ENCODE measurements around the gene ROBO3.

ROBO3 gene

GRCh38 chr11:124893781-124894401, 28.7 kb downstream of the ROBO3 start:
- no peak for DNase-seq

DNA sequence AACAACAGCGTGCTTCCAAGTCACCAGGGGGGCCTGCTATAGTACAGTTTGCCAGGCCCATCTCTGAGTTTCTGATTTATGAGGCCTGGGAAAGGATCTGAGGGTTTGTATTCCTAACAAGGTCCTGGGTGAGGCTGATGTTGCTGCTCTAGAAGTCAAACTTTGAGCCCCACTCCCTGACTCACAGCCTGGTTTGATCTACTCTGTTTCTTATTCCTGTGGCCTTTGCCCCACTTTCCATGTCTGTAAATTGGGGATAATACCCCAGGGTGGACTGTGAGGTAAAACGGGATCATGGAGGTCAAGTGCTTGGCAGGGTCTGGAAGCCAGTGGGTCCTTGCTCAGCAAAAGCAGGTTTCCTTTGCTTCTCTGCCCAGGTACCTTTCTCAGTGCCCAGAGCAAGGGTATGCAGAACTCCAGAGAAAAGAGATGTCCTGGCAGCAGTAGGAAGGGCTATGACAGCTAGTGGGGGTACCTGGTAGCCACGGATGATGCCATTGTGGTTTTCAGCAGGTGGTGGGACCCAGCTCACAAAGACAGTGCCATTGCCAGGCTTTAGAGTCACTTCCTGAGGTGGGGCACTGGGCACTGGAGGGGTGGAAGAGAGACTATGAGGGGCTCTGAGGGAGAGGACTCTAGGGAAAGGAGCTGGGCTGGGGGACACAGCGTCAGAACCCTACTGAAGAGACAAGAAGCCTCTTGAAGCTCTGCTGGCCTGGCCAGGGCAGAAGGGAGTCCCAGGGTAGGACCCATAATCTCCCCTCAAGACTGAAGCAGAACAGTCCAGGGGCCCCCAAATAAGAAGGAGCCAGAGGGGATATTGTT, 29.6 kb downstream of the ROBO3 start:
- no peak for DNase-seq

DNA sequence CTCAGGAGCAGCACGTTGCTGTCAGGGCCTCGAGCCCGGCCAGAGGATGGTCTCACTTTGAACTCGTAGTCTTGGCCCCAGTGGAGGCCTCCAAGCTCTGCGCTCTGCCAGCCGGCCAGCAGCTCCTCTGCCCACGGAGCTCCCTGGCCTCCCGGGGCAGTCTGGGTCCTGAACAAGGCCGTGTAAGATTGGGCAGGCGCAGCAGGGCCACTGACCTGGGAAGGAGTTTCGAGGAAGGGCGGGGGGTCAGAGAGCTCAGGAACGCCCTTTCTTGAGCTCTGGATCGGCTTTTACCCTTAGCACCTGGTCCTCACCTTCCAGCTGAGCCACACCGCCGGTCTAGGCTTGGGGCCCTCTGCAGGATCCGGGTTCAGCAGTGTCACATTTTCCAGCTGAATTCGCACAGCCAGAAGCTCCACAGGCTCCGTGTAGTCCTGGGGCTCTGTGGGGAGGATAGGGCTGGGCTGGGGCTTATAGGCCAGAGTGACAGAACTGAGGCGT, 30.3 kb downstream of the ROBO3 start:
- no peak for DNase-seq

DNA sequence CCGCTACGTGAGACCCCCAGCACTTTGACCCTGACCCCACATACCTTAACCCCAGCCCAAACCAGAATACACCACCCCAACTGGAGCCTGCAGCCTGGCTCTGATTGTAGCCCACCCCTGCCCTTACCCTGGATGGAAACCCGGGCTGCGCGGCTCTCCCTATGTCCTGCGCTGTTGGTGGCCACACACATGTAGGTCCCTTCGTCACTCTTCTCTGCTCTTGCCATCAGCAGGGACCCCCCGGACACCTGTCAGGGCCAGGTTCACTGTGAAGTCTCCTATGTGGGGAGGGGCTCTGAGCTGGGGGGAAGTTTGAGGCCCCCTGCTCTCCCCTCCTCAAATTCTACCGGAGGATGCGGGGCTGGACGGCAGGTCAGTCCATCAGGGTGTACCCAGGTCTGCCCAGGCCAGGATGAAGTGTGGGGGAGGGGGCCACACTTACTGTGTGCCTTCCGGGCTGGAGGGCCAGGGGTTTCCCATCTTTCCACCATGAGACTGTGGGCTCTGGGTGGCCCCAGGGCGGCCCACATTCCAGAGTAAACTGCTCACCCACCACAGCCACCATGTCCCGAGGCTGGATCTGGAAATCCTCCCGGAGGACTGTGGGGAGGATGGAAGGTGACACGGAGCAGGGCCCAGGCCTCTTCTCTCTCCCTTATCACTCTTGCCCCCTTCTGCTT, 31.0 kb downstream of the ROBO3 start:
- DNase-seq: no peak

GRCh38 chr11:124896821-124897391, 31.7 kb downstream of the ROBO3 start:
- no peak for DNase-seq

DNA sequence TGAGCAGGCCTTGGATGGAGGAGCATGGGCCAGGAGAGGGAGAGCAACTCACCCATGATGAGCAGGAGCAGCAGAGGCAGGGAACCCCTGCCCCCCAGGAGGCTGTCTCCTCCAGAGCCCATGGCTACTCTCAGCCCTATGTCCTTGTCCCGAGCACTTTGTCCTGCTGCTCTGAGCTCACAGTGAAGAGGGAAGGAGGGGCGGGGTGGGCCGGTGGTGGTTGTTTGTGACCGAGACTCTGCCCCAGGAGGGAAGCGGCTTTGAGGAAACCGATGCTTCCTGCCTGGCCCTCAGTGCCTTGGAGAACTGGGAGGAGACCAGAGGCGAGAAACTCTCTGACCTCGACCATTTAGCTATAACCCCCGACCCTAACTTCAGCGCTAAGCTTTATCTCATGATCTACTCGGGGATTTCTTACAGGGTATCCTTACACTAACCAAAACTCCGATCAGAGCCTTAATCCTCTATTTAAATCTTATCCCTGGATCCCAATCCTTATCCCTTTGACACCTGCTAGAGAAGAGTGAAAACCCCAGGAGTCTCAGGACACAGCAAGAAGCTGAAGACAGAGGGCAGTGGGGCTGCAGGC, 32.5 kb downstream of the ROBO3 start, which contains the start of gene ROBO4:
ROBO4 (minus strand) TSS at position 192 of the 589 bp plus-strand sequence; CDS start at position 122, 70 bp downstream.
- DNase-seq: no peak

DNA sequence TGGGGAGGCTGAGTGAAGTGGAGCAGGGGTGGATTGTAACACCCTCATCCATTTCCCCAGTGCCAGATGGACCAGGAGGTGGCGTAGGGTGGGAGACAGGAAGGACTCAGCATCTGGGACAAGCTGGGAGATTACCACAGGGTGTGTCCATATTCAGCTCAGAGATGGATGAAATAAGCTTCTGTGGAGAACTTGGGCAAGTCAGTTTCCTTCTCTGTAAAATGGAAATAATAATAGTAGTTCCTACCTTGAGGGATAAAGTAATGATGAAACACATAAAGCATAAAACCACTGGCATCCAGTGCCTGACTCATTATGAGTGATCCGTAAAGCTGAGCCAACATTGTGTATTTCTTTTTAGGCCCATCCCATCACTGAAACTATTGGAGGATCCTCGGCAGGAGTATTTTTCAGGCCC, 33.0 kb downstream of the ROBO3 start:
- DNase-seq: peak; percentile 79

- DNase-seq: no peak
Measured at GRCh38 chr11:124898711-124899110, 33.5 kb downstream of the ROBO3 start.

- DNase-seq: no peak
Measured at GRCh38 chr11:124899383-124900145, 34.3 kb downstream of the ROBO3 start.

GRCh38 chr11:124900464-124900863, 35.2 kb downstream of the ROBO3 start:
- peak; percentile 82 for DNase-seq

- no peak for DNase-seq
Measured at GRCh38 chr11:124902616-124903015, 37.4 kb downstream of the ROBO3 start.

- DNase-seq: no peak
Measured at GRCh38 chr11:124915541-124916369, 50.5 kb downstream of the ROBO3 start.

GRCh38 chr11:124916370-124916710, 51.1 kb downstream of the ROBO3 start:
- DNase-seq: no peak

- no peak for DNase-seq
Measured at GRCh38 chr11:124917115-124917637, 51.9 kb downstream of the ROBO3 start.

GRCh38 chr11:124918950-124919349, 53.7 kb downstream of the ROBO3 start, which contains the start of gene HEPN1:
TSS of gene HEPN1 (plus strand) at chr11:124919250.
- no peak for DNase-seq

DNA sequence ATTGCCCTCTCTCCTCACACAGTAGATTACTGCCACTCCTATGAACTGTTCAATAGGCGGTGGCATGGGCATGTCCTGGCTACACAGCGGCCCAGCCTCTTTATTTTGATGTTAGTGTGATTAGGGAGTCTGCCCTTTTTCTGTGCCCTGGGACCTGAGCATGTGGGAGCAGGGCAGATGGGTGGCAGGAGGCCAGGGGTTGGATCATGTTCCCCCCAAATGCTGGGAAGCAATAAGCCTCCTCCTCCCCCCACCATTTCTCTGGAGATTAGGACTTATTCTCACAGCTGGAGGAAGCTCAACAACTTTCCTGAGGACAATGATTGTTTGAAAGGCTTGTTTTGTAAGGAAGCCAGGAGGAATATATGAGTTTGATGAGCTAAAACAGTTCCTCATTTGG, 54.7 kb downstream of the ROBO3 start:
- no peak for DNase-seq

GRCh38 chr11:124920356-124920755, 55.1 kb downstream of the ROBO3 start:
- no peak for DNase-seq

DNA sequence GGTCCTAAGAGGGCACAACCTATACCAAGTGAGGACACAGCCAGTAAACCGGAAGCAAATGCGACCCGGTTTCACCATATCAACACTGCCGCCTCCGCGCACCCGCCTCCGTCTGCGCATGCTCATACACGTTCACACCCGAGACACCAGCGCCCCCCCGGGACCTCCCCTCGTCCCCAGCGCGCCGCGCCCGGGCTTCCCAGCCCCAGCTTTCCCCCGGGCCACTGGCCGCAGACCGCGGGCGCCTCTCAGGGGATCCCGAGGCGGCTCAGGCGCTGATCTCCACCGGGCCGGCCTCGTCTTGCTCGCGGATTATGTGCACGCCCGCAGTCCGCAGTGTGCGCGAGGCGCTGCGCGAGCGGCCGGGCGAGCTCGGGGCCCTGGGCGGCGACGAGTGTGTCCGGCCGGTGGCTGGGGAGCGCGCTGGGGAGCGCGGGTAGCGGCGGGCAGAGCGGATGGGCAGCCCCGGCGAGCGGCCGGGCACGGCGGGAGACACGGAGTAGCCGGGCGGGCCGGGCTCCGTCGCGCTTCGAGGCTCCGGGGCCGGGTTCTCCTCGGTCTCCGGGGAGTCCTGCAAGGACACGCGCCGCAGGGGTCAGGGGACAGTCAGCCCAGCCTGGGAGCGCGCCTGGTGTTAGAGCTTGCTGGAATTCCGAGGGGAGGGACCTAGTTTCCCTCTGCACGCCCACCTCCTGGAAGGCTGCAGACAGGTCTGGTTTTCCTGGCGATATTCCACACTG, 55.8 kb downstream of the ROBO3 start:
- DNase-seq: no peak

DNA sequence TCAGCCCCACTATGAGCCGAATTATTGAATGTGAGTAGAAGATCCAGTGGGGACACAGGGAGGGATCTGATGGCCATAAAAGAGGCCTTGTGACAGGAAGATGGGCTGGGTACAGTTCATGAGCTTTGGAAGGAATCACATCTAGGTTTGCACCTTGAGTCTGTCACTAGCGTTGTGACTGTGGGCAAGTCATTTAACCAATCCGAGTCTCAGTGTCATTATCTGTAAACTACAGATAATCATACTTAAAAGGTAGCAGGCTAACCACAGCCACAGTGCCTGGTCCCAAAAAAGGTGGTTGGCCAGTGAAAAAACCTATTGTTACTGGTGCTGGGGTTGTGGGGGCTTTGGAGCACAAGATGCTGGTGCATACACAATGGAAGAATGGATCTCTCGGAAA, 57.6 kb downstream of the ROBO3 start:
- no peak for DNase-seq

DNA sequence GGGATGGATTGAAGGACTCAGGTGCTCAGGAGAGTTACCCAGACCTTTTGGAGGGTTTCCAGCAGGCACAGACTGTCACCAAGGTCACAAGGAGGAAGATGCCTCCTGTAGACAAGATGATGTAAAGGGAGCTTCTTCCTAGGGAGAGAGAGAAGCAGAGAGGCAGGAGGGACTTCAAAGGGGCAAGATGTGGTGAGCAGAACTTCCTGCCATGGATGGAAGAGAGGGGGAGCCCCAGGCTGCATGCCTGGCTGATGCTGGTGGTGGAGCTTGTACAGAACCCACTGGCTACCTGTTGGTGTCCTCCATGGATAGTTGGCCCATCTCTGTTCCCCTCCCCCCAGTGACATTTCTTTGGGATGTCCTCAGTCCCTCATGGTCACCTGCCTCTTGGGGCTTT, 58.1 kb downstream of the ROBO3 start:
- DNase-seq: no peak

All from amniotic stem cell (primary cell).